CD4-positive, alpha-beta T cell (primary cell): ENCODE measurements around the gene SSMEM1. TPM values are rescaled to one million over a fixed set of nuclear protein-coding genes. Genes with fewer than 3 reads are reported as not detected.

Experiments used
- ATAC-seq: fragments of 200-7000 bp; cut with Tn5 transposase; one replicate; pipeline ENCODE4 v1.10.0; 2022; ENCODE audit warnings: mild to moderate bottlenecking; ENCODE audit not compliant: poor library complexity
- CTCF ChIA-PET: fragments of 350-600 bp; sonication (Branson Sonifier 250); formaldehyde crosslinking; loops from one replicate; lab custom pipeline; 2021; ENCODE audit warnings: antibody characterized with exemption, inconsistent platforms; lab: Charles Lee
- POLR2A ChIA-PET: fragments of 350-600 bp; sonication (Branson Sonifier 250); formaldehyde crosslinking; loops from one replicate; lab custom pipeline; 2021; ENCODE audit warnings: antibody characterized with exemption, inconsistent platforms; lab: Charles Lee
- DNase-seq, 14 experiments: peaks; one replicate each; pipeline ENCODE4 v3.0.0-alpha.2; 2013 to 2020; ENCODE audit warnings: mixed read lengths in 2 of 14
- H3K27ac ChIP-seq, 2 donors: one replicate each; pipeline versions ENCODE4 v1.5.1 to v1.7.0; 2013; ENCODE audit warnings: low read length in 2 of 2, low read depth in 1 of 2, mild to moderate bottlenecking in 1 of 2
- H3K27me3 ChIP-seq, 2 experiments: 1 replicate in 1 of 2; 2 replicates in 1 of 2; pipeline versions ENCODE4 v1.6.1 to v1.7.0; 2013; ENCODE audit warnings: low read length in 2 of 2, control low read depth in 1 of 2, mild to moderate bottlenecking in 1 of 2, moderate library complexity in 1 of 2; ENCODE audit not compliant: insufficient read depth in 2 of 2, control insufficient read depth in 1 of 2
- H3K36me3 ChIP-seq: one replicate; pipeline ENCODE4 v1.6.1; 2013; ENCODE audit warnings: low read length, control low read depth; ENCODE audit not compliant: insufficient read depth
- H3K4me1 ChIP-seq: one replicate; pipeline ENCODE4 v1.6.1; 2013; ENCODE audit warnings: low read length, control low read depth; ENCODE audit not compliant: insufficient read depth
- H3K4me3 ChIP-seq: one replicate; pipeline ENCODE4 v1.5.1; 2013; ENCODE audit warnings: mild to moderate bottlenecking, low read length, moderate library complexity
- H3K9me3 ChIP-seq, 2 experiments: 1 replicate in 1 of 2; 2 replicates in 1 of 2; pipeline versions ENCODE4 v1.6.1 to v1.7.0; 2013; ENCODE audit warnings: low read length in 2 of 2, mild to moderate bottlenecking in 2 of 2, control low read depth in 1 of 2, moderate library complexity in 1 of 2; ENCODE audit not compliant: control insufficient read depth in 1 of 2, insufficient read depth in 1 of 2
- H3K27ac Mint-ChIP-seq: one replicate; pipeline ENCODE4 v1.8.0; 2020; ENCODE audit warnings: mixed read lengths
- H3K27me3 Mint-ChIP-seq: one replicate; pipeline ENCODE4 v1.8.0; 2021; ENCODE audit warnings: mixed read lengths
- H3K36me3 Mint-ChIP-seq: one replicate; pipeline ENCODE4 v1.8.0; 2021; ENCODE audit warnings: low read depth, mixed read lengths
- H3K4me1 Mint-ChIP-seq: one replicate; pipeline ENCODE4 v1.8.0; 2021; ENCODE audit warnings: low read depth, mixed read lengths
- H3K4me3 Mint-ChIP-seq: one replicate; pipeline ENCODE4 v1.8.0; 2020; ENCODE audit warnings: mild to moderate bottlenecking, mixed read lengths
- H3K9me3 Mint-ChIP-seq: one replicate; pipeline ENCODE4 v1.8.0; 2020; ENCODE audit warnings: mixed read lengths
- intact Hi-C, 2 experiments: fragments of 100-400 bp; cut with DNase I in 1 of 2; cut with micrococcal nuclease in 1 of 2; formaldehyde crosslinking; loops; one replicate each; pipeline versions ENCODE4 v1.15.1 to v1.9.0; 2023 to 2025; cut with DNase I, micrococcal nuclease
- total RNA-seq, 174 experiments: library from RNA in 2 of 174; stranded (reverse) in 2 of 174; gene quantifications; one replicate each; pipeline ENCODE4 v1.2.3 and lab custom pipeline; 2021 to 2026
- TF ChIP-seq, protein P1 (sequence below): fragments of 200-600 bp; IDR thresholded peaks from one replicate; pipeline ENCODE4 v1.8.0; 2022; ENCODE audit warnings: antibody characterized with exemption, mild to moderate bottlenecking

Gene SSMEM1
- total RNA-seq, 2 experiments from 2014 or later = not detected

DNA sequence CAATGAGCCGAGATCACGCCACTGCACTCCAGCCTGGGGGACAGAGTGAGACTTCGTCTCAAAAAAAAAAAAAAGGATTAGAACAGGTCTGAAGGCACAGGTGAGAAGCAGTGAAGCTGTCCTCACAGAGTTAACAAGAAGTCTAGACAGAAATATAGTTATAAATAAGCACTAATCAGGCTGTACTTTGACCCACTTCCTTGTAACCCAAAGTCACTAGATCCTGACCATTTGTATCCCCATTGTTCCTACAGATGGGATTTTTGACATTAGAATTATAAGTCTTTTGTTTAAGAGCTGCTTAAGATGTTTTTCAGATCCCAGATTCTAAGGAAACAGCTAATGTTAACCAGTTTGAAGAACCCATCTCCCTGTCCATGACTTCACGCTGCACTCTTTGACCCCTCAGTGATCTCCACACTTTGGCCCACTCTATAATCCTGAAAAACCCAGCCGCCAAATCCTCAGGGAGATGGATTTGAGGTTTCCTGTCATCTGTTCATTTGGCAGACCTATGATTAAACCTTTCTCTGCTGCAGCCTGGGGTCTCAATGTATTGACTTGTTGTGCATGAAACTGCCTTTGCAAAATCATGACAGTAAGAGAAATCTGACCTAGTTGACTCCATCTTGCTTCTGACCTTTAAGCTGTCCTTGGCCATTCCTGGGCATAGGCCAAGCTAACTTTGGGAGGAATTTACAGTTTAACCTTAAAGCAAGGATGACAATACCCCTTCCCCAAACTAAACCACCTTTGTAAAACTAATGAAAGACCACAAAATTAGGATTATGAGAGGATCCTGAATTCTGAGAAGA is 11.4 kb downstream of the SSMEM1 start:
- CTCF ChIA-PET = no interaction called here
- Mint-ChIP-seq H3K27ac (no peak overlapping the region), H3K36me3 (no peaks in the 10 kb centered on the region), H3K4me3 (no peak overlapping the region), H3K9me3 (no peaks in the 10 kb centered on the region), H3K27me3 (peaks cover 4% of the 10 kb centered on the region), H3K4me1 (no peaks in the 10 kb centered on the region)
- Histone ChIP-seq H3K27me3 (no peaks in the 10 kb centered on the region), H3K4me3 (no peak overlapping the region), H3K9me3 (no peaks in the 10 kb centered on the region), H3K4me1 (no peaks in the 10 kb centered on the region), H3K27ac (no peak overlapping the region), H3K36me3 (no peaks in the 10 kb centered on the region)
- ATAC-seq = no peak
- intact Hi-C loops = no loop called here
- POLR2A ChIA-PET = no interaction called here
- DNase-seq = no peak
- TF ChIP-seq, protein P1, sequence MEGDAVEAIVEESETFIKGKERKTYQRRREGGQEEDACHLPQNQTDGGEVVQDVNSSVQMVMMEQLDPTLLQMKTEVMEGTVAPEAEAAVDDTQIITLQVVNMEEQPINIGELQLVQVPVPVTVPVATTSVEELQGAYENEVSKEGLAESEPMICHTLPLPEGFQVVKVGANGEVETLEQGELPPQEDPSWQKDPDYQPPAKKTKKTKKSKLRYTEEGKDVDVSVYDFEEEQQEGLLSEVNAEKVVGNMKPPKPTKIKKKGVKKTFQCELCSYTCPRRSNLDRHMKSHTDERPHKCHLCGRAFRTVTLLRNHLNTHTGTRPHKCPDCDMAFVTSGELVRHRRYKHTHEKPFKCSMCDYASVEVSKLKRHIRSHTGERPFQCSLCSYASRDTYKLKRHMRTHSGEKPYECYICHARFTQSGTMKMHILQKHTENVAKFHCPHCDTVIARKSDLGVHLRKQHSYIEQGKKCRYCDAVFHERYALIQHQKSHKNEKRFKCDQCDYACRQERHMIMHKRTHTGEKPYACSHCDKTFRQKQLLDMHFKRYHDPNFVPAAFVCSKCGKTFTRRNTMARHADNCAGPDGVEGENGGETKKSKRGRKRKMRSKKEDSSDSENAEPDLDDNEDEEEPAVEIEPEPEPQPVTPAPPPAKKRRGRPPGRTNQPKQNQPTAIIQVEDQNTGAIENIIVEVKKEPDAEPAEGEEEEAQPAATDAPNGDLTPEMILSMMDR = no peak

DNA sequence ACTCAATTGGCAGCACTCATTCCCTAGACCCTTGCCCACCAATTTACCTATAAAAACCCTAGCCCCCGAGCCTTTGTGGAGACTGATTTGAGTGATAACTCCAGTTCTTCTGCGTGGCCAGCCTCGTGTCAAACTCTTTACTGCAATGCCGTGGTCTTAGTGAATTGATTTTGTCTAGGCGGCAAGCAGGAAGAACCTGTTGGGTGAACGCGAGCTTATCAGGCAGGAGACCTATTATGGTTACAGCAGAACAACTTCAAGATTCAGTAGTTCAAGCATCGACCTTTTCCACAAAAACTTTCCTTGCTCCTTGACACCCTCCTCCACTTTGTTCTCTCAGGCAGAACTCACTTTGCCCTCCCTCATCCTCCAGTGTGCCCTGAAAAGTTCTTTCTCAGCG is 12.2 kb downstream of the SSMEM1 start:
- no peaks in the 10 kb centered on the region for H3K4me1 ChIP-seq
- H3K4me3 Mint-ChIP-seq = no peak overlapping the region
- no peaks in the 10 kb centered on the region for H3K27me3 ChIP-seq
- POLR2A ChIA-PET = no interaction called here
- TF ChIP-seq, protein P1 = no peak
- H3K36me3 Mint-ChIP-seq = no peaks in the 10 kb centered on the region
- H3K27ac ChIP-seq = no peak overlapping the region
- intact Hi-C loops = no loop called here
- no peaks in the 10 kb centered on the region for H3K9me3 ChIP-seq
- H3K27ac Mint-ChIP-seq = no peak overlapping the region
- DNase-seq (no peak), ATAC-seq (no peak)
- no peaks in the 10 kb centered on the region for H3K9me3 Mint-ChIP-seq
- no peak overlapping the region for H3K4me3 ChIP-seq
- no peaks in the 10 kb centered on the region for H3K36me3 ChIP-seq
- no peaks in the 10 kb centered on the region for H3K4me1 Mint-ChIP-seq
- no peaks in the 10 kb centered on the region for H3K27me3 Mint-ChIP-seq
- CTCF ChIA-PET = no interaction called here

DNA sequence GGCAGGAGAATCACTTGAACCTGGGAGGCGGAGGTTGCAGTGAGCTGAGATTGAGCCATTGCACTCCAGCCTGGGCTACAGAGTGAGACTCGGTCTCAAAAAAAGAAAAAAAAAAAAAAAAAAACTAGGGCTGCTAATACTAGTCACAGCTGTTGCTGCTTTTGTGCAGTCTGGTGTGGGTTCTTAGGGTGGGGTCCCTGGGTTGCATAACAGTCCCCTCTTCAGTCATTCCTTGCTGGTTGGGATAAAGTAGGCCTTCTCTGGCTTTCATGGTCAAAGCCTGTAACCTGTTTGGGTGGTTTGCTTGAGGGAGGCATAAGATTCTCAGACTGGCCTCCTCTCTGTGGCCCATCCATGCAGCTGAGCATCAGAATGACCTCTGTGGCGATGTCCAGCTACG is 14.1 kb downstream of the SSMEM1 start:
- Histone ChIP-seq H3K4me1 (no peaks in the 10 kb centered on the region), H3K4me3 (no peak overlapping the region), H3K9me3 (no peaks in the 10 kb centered on the region), H3K27ac (no peak overlapping the region), H3K27me3 (no peaks in the 10 kb centered on the region), H3K36me3 (no peaks in the 10 kb centered on the region)
- intact Hi-C loops = no loop called here
- Mint-ChIP-seq H3K4me3 (no peak overlapping the region), H3K36me3 (no peaks in the 10 kb centered on the region), H3K4me1 (no peaks in the 10 kb centered on the region), H3K27ac (no peak overlapping the region), H3K27me3 (no peaks in the 10 kb centered on the region), H3K9me3 (no peaks in the 10 kb centered on the region)
- ATAC-seq (no peak), DNase-seq (no peak)
- ChIA-PET CTCF (no interaction called here), POLR2A (no interaction called here)
- TF ChIP-seq, protein P1 = no peak
